SK-N-SH treated with all-trans-retinoic acid at 6 μM for 48 hours (cell line): ENCODE results near the gene APMAP.
"Not testable (repeated sequence)": the region's sequence is repeated elsewhere in the genome, so short reads cannot be mapped to it uniquely, and the experiment has no call there.

ENCODE experiments used
- ARNTL ChIP-seq: fragments of 450-650 bp; formaldehyde crosslinking; IDR thresholded peaks from 2 replicates; pipeline ENCODE4 v1.5.0; 2020; ENCODE audit warnings: low read depth, mild to moderate bottlenecking, moderate library complexity, borderline replicate concordance
- BACH2 ChIP-seq: fragments of 250-450 bp; sonication (Bioruptor Pico); IDR thresholded peaks from 2 replicates; pipeline ENCODE4 v1.9.0; 2021; ENCODE audit warnings: mild to moderate bottlenecking, borderline replicate concordance
- ISL1 ChIP-seq: fragments of 250-450 bp; sonication (Bioruptor Pico); IDR thresholded peaks from 2 replicates; pipeline ENCODE4 v2.1.2; 2022; ENCODE audit warnings: mild to moderate bottlenecking, moderate library complexity
- PPARA ChIP-seq: fragments of 250-450 bp; sonication (Bioruptor Pico); IDR thresholded peaks from 2 replicates; pipeline ENCODE4 v1.5.0; 2020; ENCODE audit warnings: mild to moderate bottlenecking, borderline replicate concordance
- RARB ChIP-seq: fragments of 250-450 bp; sonication (Bioruptor Pico); IDR thresholded peaks from 2 replicates; pipeline ENCODE4 v1.8.0; 2021; ENCODE audit warnings: mild to moderate bottlenecking, moderate library complexity
- TCF4 ChIP-seq: fragments of 250-450 bp; sonication (Bioruptor Pico); IDR thresholded peaks from 2 replicates; pipeline ENCODE4 v1.8.0; 2021; ENCODE audit warnings: mild to moderate bottlenecking, moderate library complexity, borderline replicate concordance
- ZC3H10 ChIP-seq: fragments of 250-450 bp; sonication (Bioruptor Pico); IDR thresholded peaks from 2 replicates; pipeline ENCODE4 v1.5.1; 2021; ENCODE audit warnings: mild to moderate bottlenecking, moderate library complexity
- ZFP3 ChIP-seq: fragments of 250-450 bp; sonication (Bioruptor Pico); IDR thresholded peaks from 2 replicates; pipeline ENCODE4 v1.5.0; 2020; ENCODE audit warnings: mild to moderate bottlenecking, moderate library complexity
- ZNF8 ChIP-seq: fragments of 450-650 bp; formaldehyde crosslinking; IDR thresholded peaks from 2 replicates; pipeline ENCODE4 v1.5.0; 2020; ENCODE audit warnings: mild to moderate bottlenecking, moderate library complexity
- TF ChIP-seq, protein P1 (sequence below): fragments of 250-450 bp; sonication (Bioruptor Pico); IDR thresholded peaks from 2 replicates; pipeline ENCODE4 v1.8.0; 2020; ENCODE audit warnings: mild to moderate bottlenecking, moderate library complexity, borderline replicate concordance
- TF ChIP-seq, protein P2 (sequence below): fragments of 250-450 bp; sonication (Bioruptor Pico); IDR thresholded peaks from 2 replicates; pipeline ENCODE4 v1.5.1; 2020; ENCODE audit warnings: low read depth, mild to moderate bottlenecking, moderate library complexity
- TF ChIP-seq, protein P3 (sequence below): fragments of 250-450 bp; sonication (Bioruptor Pico); IDR thresholded peaks from 2 replicates; pipeline ENCODE4 v1.5.1; 2021; ENCODE audit warnings: mild to moderate bottlenecking, moderate library complexity
- TF ChIP-seq, protein P4 (sequence below): fragments of 250-450 bp; sonication (Bioruptor Pico); IDR thresholded peaks from 2 replicates; pipeline ENCODE4 v1.8.0; 2021; ENCODE audit warnings: low read depth, mild to moderate bottlenecking, moderate library complexity, borderline replicate concordance

DNA sequence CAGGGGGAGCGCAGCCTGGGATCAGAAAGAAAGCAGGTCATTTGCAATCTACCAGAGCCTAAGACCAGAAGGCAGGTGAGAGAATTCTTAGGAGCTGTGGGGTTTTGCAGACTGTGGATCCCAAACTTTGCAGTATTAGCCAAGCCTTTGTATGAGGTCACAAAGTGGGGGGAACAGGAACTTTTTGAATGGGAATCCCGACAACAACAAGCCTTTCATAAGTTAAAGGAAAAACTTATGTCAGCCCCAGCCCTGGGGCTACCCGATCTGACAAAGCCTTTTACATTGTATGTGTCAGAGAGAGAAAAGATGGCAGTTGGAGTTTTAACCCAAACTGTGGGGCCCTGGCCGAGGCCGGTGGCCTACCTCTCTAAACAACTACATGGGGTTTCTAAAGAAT lies 63.3 kb downstream of the APMAP start:
- not testable (repeated sequence) for TF ChIP-seq ISL1; RARB (CRISPR knock-in tag); TCF4 (CRISPR knock-in tag); ZNF8 (CRISPR knock-in tag); ZC3H10 (CRISPR knock-in tag); ZFP3 (CRISPR knock-in tag); PPARA; ARNTL (CRISPR knock-in tag); BACH2 (CRISPR knock-in tag)
- TF ChIP-seq, protein P1, sequence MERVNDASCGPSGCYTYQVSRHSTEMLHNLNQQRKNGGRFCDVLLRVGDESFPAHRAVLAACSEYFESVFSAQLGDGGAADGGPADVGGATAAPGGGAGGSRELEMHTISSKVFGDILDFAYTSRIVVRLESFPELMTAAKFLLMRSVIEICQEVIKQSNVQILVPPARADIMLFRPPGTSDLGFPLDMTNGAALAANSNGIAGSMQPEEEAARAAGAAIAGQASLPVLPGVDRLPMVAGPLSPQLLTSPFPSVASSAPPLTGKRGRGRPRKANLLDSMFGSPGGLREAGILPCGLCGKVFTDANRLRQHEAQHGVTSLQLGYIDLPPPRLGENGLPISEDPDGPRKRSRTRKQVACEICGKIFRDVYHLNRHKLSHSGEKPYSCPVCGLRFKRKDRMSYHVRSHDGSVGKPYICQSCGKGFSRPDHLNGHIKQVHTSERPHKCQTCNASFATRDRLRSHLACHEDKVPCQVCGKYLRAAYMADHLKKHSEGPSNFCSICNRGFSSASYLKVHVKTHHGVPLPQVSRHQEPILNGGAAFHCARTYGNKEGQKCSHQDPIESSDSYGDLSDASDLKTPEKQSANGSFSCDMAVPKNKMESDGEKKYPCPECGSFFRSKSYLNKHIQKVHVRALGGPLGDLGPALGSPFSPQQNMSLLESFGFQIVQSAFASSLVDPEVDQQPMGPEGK (CRISPR knock-in tag) = not testable (repeated sequence)
- TF ChIP-seq, protein P2, sequence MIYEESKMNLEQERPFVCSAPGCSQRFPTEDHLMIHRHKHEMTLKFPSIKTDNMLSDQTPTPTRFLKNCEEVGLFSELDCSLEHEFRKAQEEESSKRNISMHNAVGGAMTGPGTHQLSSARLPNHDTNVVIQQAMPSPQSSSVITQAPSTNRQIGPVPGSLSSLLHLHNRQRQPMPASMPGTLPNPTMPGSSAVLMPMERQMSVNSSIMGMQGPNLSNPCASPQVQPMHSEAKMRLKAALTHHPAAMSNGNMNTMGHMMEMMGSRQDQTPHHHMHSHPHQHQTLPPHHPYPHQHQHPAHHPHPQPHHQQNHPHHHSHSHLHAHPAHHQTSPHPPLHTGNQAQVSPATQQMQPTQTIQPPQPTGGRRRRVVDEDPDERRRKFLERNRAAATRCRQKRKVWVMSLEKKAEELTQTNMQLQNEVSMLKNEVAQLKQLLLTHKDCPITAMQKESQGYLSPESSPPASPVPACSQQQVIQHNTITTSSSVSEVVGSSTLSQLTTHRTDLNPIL (CRISPR knock-in tag) = not testable (repeated sequence)
- TF ChIP-seq, protein P3, sequence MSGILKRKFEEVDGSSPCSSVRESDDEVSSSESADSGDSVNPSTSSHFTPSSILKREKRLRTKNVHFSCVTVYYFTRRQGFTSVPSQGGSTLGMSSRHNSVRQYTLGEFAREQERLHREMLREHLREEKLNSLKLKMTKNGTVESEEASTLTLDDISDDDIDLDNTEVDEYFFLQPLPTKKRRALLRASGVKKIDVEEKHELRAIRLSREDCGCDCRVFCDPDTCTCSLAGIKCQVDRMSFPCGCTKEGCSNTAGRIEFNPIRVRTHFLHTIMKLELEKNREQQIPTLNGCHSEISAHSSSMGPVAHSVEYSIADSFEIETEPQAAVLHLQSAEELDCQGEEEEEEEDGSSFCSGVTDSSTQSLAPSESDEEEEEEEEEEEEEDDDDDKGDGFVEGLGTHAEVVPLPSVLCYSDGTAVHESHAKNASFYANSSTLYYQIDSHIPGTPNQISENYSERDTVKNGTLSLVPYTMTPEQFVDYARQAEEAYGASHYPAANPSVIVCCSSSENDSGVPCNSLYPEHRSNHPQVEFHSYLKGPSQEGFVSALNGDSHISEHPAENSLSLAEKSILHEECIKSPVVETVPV = not testable (repeated sequence)
- TF ChIP-seq, protein P4, sequence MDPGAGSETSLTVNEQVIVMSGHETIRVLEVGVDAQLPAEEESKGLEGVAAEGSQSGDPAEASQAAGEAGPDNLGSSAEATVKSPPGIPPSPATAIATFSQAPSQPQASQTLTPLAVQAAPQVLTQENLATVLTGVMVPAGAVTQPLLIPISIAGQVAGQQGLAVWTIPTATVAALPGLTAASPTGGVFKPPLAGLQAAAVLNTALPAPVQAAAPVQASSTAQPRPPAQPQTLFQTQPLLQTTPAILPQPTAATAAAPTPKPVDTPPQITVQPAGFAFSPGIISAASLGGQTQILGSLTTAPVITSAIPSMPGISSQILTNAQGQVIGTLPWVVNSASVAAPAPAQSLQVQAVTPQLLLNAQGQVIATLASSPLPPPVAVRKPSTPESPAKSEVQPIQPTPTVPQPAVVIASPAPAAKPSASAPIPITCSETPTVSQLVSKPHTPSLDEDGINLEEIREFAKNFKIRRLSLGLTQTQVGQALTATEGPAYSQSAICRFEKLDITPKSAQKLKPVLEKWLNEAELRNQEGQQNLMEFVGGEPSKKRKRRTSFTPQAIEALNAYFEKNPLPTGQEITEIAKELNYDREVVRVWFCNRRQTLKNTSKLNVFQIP (CRISPR knock-in tag) = not testable (repeated sequence)
